HG03457 (cell line): ENCODE data around the gene SPECC1.
"Not testable (repeated sequence)": the region's sequence is repeated elsewhere in the genome, so short reads cannot be mapped to it uniquely, and the experiment has no call there.

Source experiments
- ATAC-seq: cut with Tn5 transposase; IDR thresholded peaks from one replicate; pipeline ENCODE4 v1.9.1; 2021; ENCODE audit warnings: moderate number of reproducible peaks; ENCODE audit not compliant: unreplicated experiment

SPECC1 gene

GRCh38 chr17:20226814-20227482 lies 217.8 kb downstream of the SPECC1 start:
- ATAC-seq = no peak

DNA sequence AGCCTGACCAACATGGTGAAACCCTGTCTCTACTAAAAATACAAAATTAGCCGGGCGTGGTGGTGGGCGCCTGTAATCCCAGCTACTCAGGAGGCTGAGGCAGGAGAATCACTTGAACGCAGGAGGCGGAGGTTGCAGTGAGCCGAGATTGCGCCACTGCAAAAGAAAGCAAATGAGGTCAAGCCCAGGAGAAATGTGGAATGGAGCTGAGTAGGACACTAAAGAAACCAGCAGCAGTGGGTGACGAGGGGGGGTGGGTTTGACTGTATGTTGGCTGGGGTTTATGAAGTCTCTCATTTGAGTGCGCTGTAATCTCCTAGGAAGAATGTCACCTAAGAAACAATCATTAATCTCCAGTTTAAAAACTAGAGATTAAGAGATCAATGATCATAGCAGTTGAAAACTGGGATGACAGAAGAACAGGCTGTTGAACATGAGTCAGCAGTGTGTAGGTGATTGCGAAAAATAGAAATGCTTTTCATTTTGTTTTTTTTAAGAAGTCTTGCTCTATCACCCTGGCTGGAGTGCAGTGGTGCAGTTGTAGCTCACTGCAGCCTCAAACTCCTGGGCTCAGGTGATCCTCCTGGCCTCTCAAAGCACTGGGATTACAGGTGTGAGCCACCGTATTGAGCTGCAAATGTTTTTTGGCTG lies 218.7 kb downstream of the SPECC1 start:
- ATAC-seq = not testable (repeated sequence)

DNA sequence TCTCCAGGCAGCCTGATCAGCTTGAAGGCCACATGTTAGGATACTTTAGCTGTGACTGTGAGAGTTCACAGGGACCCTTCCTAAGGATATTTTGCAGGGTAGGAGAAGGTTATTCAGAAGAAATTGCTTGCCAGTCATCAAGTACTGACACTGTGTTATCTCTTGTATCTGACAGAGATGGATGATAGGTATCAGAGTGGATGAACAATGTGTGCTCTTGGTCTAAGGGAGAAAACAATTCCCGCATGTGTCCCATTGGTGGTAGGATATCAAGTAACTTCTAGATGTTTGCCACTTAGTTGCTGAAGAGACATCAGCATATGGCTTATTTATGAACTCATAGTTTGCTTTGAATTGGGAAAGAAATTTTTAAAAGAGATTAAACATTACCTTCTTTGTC lies 219.3 kb downstream of the SPECC1 start:
- no peak for ATAC-seq

DNA sequence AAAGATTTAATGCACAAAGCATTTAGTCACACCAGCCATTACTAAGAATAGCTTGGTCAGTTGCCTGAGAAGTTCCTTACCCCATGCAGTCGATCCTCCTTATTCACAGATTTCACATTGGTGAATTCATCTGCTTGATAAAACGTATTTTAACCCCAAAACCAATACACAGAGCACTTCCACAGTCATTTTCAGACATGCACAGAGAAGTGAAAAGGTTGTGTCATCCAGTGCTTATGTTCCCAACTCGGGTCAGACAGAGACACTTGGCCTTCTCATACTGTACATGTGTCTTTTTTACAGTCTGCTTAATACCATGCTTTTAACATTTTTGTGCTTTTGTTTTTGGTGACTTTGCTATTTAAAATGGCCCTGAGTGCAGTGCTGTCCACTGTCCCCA lies 219.7 kb downstream of the SPECC1 start:
- ATAC-seq = no peak

DNA sequence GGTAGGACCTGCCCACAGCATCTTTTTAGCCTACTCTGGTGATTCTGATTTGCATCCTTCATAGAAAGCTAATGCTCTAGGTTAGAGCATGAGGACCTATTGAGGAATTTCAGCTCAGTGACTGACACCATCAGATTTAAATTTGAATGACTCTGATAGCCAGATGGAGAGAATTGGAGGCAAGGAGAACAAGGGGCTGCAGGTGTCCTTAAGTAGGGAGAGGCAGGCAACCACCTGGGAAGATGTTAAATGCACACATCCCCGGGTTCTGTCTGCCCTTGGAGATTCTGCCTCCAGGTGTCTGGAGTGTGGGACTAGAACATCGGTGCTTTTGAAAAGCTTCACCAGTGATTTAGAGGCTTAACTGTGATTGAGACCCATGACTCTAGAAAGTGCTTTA lies 221.8 kb downstream of the SPECC1 start:
- ATAC-seq = no peak

GRCh38 chr17:20232611-20233010 lies 223.5 kb downstream of the SPECC1 start:
- no peak for ATAC-seq

GRCh38 chr17:20234276-20234675 lies 225.1 kb downstream of the SPECC1 start:
- ATAC-seq = no peak

GRCh38 chr17:20235747-20236146 lies 226.6 kb downstream of the SPECC1 start:
- ATAC-seq = no peak

- no peak for ATAC-seq
Observed at GRCh38 chr17:20236578-20237227, 227.5 kb downstream of the SPECC1 start.

DNA sequence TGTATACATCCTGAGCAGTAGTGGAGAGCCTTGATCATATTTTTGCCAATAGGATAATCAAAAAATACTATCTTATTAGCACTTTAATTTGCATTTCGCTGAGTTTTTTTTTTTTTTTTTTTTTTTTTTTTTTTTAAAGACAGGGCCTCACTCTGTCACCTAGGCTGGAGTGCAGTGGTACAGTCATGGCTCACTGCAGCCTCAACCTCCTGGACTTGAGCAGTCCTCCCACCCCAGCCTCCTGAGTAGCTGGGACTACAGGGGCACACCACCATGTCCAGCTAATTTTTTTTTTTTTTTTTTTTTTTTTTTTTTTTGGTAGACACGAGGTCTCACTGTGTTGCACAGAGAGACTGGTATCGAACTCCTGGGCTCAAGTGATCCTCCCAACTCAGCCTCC lies 230.6 kb downstream of the SPECC1 start:
- ATAC-seq = not testable (repeated sequence)

DNA sequence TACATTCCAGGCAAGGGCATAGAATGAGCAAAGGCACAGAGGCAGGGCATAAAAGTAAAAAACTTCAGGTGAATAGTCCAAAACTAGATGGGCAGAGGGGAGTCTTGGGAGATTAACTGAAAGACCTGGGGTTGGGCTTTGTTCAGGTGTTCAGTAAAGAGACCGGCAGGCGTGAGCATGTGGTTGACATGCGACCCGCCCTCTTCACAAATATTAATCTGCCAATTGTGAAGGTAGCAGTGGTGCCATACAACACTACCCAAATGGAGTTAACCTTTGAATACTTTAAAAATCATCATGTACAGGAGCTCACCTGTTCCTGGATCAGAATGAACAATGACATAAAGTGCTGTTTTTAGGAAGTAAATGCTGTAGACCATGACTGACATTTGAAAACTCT lies 232.7 kb downstream of the SPECC1 start:
- no peak for ATAC-seq

DNA sequence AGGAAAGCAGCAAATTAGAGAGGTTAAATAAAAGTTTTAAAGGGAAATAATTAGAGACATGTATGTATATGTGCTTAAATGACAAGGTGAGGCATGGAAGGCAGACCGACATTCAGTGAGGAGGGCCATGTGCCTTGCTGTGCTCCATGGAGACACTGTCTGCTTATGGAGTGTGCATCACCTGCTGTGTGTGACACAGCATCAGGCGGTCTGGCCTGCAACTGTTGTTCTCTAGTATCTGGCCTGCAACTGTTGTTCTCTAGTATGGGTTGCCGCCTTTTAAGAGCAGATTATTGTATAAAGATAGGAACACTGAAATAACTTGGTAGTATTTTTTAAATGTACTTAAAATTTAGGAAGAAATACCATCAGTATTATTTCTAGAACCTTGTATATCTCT lies 233.1 kb downstream of the SPECC1 start:
- ATAC-seq = no peak

GRCh38 chr17:20243524-20243923 lies 234.4 kb downstream of the SPECC1 start:
- no peak for ATAC-seq

DNA sequence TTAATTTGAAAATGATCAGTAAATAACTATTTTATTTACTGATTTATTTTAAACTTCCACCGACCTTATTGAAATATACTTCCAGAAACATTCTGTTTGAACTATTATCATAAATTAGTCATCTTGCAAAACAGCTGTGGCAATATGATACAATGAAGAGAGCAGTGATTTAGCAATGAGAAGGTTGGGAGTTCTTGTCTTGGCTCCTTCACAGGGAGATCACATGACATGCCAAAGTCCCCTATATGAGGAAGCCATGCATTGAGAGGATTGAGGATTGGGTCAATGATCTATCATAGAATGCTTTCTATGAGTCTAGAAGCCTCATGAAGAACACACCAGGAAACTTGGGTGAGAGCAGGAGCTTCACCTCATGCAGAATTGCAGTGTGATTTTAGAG lies 235.5 kb downstream of the SPECC1 start:
- ATAC-seq = no peak

GRCh38 chr17:20246692-20247091 lies 237.5 kb downstream of the SPECC1 start:
- no peak for ATAC-seq

DNA sequence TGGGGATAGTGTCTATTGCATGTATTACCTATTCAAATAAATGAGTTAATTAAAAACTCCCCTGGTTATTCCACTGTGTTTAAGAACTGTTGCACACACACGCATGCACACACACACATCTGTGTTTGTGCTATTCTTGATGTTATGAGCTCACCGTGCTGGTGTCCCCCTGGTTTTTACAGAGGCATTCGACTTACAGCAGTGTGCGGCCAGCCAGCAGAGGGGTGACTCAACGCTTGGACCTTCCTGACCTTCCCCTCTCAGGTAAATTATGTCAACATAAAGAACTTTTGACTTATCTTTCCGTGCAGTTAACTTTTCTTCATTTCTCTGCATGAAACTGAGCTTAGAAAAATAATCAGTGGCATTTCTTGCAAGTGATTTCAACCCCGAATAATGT lies 244.2 kb downstream of the SPECC1 start:
- no peak for ATAC-seq

- no peak for ATAC-seq
Observed at GRCh38 chr17:20254541-20254940, 245.4 kb downstream of the SPECC1 start.

GRCh38 chr17:20256144-20256543 lies 247.0 kb downstream of the SPECC1 start:
- ATAC-seq = no peak

- ATAC-seq = no peak
Observed at GRCh38 chr17:20257008-20257407, 247.8 kb downstream of the SPECC1 start.

GRCh38 chr17:20257798-20258197 lies 248.6 kb downstream of the SPECC1 start:
- ATAC-seq = no peak

DNA sequence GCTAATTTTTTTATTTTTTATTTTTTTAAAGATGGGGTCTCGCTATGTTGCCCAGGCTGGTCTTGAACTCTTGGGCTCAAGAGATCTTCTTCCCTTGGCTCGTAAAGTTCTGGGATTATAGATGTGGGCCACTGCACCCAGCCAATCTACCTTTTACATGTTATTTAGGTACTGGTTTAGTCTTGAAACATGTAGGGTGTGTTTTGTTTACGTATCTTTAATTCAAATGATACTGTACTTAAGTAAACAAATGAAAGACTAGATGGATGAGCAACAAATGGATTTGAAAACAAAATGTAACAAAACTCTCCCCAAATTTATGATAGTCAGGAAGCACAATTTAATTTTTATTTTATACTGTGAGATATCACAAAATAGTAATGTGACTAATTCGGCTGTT lies 250.5 kb downstream of the SPECC1 start:
- no peak for ATAC-seq

GRCh38 chr17:20260268-20260667 lies 251.1 kb downstream of the SPECC1 start:
- ATAC-seq = no peak
